Measurements from ENCODE around the gene CEP43.

The CEP43 gene, protein sequence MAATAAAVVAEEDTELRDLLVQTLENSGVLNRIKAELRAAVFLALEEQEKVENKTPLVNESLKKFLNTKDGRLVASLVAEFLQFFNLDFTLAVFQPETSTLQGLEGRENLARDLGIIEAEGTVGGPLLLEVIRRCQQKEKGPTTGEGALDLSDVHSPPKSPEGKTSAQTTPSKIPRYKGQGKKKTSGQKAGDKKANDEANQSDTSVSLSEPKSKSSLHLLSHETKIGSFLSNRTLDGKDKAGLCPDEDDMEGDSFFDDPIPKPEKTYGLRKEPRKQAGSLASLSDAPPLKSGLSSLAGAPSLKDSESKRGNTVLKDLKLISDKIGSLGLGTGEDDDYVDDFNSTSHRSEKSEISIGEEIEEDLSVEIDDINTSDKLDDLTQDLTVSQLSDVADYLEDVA

DNA sequence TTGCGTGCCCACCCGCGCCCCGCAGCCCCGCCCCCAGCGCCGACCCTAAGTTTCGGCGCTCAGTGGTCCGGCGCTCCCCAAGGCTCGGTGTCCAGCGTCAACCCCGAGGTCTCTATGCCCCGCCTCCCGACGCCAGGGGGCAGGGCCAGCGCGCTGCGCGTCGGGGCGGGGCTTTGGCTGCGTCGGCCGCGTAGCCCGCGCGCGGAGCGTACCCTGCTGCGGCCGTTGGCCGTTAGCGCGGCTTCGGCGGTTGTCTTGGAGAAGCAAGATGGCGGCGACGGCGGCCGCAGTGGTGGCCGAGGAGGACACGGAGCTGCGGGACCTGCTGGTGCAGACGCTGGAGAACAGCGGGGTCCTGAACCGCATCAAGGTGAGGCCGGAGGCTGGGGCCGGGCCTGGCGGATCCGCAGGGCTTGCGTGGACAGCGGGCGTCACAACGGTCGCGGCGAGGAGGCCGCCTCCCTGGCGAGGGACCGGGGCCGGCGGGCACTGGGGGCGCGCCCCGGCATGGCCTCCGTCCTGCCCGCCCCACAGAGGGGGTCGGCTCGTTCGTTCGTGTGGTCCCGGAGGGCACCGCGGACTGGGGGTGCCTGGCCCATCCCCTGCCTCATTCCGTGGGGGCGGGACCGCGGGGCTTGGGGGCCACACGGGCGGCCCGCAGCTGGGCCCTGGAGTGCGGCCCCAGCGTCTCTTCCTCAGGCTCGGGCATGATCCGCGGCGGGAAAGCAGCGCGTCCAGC lies at the start of gene CEP43:
TSS of gene CEP43 (plus strand) at position 253 of the 739 bp plus-strand sequence. CDS start at position 269, 16 bp downstream.
- peak; percentile 66 to 94 (median 76) for DNase-seq

DNA sequence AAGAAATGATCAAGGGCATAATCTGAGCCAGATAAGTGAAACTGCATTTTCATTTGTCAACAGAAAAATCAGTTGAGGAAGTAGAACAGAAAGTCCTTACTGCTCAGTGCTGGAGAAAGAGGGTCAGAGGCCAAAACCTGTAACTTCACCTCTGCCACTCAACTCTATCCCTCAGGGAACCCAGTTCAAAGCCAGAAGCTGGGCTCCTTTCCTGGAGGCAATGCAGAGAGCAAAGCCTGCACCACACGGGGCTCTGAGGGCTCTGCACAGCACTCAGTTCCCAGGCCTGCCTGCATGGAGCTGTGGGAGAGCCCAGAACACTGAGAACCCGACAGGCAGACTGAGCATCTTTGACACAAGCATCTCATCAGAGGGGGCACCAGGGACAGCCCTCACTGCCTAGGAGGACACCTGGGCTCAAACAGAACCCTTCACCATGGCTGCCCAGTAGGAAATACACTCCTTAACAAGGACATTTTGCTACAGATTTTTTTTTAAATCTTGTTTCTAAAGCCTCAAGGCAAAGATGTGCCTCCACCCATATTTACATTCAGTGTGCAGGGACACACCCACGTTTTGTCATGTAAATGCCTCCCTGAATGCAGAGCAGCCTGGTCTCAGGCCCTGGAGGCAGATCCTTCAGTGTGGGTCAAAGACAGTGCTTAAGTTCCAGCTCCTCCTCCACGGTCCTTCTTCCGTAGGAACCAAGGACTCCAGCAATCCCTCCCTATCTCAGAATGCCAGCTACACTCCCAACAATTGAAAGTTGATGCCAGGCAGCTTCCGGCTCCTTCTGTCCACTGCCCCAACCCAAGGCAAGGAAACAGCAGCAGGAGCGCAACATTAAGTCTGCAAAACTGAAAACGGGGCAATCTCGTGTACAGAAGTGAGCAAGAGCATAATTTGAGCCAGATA lies 49.4 kb upstream of the CEP43 start:
- DNase-seq, result peak in 2 of 6 experiments; percentile 14 to 60

DNA sequence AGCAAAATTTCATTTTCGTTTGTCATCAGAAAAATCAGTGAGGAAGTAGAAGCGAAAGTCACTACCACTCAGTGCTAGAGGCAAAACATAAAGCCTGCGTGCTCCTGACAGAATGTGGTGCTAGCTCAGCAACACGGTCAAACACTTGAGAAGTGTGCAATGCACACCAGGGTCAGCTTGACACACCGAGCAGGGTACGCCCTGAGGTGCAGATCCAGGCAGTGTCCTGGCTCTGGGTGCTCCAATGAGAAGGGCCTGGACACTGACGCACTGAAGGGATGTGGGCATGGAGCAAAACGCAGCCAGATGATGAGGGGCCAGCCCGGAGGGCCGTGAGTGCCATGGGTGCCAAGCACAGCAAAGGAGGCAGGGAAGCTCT lies 48.8 kb upstream of the CEP43 start:
- DNase-seq, result no peak

DNA sequence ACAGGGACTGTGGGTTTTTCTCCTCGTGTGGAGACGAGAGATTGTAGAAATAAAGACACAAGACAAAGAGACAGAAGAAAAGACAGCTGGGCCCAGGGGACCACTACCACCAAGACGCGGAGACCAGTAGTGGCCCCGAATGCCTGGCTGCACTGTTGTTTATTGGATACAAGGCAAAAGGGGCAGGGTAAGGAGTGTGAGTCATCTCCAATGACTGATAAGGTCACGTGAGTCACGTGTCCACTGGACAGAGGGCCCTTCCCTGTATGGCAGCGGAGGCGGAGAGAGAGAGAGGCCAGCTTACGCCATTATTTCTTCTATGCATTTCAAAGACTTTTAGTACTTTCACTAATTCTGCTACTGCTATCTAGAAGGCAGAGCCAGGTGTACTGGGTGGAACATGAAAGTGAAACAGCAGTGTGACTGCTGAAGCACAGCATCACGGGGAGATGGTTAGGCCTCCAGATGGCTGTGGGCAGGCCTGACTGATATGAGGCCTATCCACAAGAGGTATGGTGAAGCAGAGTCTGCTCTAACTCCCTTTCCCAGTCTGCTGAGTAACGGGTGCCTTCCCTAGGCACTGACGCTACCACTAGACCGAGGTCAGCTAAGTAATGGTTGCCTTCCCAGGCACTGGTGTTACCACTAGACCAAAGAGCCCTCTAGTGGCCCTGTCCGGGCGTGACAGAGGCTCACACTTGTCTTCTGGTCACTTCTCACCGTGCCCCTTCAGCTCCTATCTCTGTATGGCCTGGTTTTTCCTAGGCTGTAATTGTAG lies 48.1 kb upstream of the CEP43 start:
- DNase-seq, result peak; percentile 34 to 69 (median 46)

DNA sequence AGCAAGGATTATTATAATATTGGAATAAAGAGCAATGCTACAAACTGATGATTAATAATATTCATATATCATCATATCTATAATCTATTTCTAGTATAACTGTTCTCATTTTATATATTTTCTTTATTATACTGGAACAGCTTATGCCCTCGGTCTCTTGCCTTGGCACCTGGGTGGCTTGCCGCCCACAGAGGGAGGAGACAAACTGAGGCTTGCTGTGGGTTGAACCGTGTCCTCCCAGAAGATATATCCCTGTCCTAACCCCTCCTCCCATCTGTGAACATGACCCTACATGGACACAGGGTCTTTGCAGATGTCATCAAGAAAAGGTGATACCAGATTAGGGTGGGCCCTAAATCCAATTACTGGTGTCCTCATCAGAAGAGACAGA lies 47.5 kb upstream of the CEP43 start:
- DNase-seq, result no peak

DNA sequence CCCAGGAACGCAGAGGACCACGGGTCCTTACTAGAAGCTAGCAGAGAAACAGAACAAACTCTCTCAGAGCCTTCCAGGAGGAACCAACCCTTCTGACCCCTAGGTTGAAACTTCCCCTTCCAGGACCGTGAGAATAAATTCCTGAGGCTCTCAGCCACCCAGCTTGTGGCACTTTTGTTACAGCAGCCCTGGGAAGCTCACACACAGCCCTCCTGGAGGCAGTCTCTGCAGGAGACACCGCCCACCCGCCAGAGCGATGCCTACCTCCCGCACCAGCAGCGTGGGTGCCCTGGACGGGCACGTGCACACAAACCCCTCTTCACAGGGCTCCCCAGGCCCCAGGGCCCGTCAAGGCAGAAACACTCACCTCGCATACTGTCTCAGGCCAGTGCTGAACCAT lies 47.1 kb upstream of the CEP43 start:
- DNase-seq, result peak in 1 of 6 experiments; percentile 49

DNA sequence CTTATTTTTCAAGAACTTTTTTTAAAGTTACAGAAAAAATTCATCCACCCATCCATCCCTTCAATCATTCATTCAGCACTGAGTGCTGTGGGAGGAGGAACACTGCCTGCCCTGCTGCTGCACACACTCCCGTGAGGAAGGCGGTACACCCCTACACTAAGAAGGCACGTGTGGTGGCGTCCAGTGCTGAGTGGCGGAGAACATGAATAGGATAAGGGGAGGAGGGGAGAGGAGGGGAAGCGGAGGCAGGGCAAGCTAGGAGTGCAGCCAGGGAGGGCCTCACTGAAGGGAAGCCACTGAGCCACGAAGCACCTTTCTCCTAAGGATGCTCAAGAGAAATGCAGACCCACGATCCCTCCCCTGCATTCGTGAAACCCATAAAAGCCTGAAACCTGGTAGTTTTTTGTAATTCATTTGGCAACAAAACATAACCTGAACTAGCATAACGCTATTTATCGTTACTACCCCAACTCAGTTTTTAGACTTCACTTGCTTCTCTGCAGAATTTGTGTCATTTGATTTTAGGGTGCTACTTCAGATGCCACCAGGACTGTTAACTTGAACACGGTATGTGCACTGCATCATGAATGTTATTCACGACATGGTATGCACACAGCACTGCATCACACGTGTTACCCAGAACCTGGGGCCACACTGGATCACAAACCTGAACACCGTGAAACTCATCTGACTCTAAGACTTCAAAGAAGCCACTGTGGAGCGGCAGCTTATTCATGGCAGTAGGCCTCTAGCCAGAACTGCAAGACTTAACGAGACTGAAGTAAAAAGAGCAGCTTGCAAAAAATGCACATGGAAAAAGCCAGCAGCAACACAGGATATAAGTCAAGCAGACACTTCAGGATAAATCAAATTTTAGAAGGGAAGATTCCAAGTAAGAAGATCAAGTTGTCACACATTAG lies 46.4 kb upstream of the CEP43 start:
- peak; percentile 13 to 66 (median 34) for DNase-seq

DNA sequence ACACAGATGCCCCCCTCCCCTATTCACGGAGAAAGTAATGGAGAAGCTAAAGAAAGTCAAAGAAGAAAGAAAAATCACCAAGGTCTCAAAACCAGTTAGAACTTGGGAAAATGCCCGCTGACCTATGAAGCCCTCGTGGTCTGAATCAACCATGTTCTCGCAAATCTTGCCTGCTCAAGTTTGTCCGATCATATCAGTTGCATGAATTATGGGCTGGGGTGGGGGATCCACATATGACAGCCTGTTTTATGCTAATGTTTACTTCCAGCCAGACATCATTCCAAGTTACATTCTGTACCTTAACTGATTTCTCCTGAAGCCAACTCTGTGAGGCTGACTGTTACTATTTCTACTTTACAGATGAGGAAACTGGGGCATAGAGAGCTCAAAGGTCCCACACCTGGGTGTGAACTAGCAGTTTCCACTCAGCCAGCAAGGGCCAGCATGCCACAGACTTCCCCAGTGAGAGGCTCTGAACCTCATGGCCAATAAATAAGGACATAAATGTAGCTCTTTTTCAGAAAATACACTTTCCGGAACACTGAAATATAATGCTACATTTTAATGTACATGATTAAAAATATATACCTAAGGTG lies 45.0 kb upstream of the CEP43 start:
- no peak for DNase-seq

DNA sequence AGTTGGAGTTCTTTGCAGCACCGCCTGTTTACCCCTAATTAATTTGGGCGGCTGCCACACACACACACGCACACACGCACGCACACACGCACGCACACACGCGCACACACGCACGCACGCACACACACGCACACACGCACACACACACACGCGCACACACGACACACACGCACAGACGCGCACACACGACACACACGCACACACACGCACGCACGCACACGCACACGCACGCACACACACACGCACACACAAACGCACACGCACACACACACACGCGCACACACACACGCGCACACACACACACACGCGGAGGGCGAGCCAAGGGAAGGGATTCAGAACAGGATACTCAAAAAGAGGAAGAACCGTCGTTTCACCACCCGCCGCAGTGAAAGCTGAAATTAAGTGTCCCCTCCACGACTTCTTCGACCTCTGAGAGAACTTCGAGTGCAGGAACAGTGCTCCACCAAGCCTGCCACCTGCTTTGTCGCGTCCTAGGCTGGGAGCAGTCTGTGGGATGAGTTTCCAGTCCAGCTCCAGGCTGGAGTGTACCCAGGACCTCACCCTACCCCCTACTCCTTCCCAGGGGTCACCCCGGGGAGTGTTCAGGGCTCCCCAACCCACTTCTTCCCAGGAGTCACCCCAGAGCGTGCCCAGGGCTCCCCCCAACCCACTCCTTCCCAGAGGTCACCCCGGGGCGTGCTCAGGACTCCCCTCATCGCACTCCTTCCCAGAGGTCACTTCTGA lies 43.9 kb upstream of the CEP43 start:
- peak; percentile 22 to 72 (median 51) for DNase-seq

DNA sequence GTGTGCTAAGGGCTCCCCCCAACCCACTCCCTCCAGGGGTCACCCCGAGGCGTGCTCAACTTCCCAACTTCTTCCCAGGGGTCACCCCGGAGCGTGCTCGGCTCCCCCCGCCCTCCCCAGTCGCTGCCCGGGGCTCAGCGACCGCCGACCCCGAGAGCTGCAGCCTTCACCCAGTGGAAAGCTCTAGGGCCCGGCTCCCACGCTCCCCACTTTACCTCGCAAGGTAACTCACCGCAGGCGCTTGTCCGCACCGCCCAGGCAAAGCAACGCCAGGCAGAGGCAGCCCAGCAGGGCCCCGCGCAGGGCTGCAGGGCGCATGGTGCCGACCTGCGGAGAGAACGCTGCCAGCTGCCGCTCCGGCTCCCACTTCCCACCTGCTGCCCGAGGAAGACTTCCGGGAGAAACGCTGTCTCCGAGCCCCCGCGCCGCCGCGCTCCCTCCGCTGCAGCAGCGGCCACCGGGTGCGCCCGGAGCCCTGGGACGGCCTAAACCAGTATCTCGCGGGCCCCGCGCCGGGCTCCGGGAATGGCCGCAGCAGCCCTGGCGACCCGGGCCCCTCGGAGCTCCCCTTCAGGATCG lies 43.2 kb upstream of the CEP43 start:
- no peak for DNase-seq

DNA sequence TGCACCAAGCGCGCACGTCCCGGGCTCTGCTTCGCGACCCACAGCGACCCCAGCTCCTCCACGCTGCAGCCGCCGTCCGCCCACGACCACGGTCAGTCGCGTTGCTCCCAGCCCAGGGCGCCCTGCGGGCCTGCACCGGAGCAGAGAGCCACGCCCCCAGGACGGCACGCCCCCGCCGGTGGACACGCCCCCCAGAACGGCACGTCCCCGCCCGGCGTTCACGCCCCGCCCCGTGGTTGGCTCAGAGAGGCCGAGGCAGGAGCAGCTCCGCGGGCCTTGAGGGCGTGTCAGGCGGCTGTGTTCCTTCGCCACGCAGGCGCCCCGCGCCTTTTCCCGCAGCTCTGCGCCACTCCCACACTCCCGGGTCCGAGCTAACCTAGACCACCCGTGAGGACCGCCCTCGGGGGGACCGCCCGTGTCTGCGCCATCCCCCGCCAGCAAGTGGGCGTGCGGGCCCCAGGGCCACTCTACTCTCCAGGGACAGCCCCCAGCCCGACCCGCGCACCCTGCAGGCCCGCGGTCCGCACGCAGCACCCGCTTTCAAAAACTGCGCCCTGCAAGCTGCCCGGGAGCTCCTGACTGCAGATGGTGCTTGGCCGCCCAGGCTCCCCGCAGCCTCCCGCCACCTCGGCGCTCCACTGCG lies 42.6 kb upstream of the CEP43 start, which contains the start of gene RNASET2:
TSS of gene RNASET2 (minus strand) at position 107 of the 643 bp plus-strand sequence. CDS start 368 bp downstream, outside the sequence.
- peak; percentile 93 to 98 (median 98) for DNase-seq

DNA sequence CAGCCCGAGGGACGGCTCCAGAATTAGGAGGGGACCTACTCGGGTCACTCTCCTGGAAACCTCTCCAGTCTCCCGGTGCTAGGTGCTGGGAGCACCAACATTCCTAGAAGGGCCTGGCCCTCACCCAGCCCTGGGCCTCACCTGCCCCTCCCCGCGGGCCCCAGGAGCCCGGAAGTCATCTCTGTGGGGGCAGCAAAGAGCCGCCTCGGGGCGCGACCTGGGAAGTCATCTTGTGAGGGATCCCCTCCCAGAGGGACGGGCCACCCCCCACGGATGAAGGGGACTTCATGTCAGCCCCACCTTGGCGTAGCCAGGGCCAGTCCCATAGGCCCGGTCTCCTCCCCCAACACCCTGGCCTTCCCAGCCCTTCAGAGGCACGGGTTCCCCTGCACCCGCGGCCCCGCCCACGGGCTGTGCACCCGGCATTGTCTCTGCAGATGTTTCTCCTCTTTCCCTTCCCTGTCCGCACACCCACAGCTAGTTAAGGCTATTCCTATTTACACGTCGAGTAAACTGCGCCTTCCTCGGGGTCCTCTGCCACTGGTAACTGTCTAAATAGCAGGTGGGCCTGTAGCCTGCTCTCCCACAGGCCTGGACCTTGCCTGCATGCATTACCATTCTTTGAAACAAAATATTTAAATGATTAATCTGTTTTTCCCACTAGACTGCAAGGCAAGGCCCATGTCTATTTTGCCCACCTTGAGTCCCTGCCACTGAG lies 42.0 kb upstream of the CEP43 start:
- DNase-seq, result peak; percentile 25 to 66 (median 60)

DNA sequence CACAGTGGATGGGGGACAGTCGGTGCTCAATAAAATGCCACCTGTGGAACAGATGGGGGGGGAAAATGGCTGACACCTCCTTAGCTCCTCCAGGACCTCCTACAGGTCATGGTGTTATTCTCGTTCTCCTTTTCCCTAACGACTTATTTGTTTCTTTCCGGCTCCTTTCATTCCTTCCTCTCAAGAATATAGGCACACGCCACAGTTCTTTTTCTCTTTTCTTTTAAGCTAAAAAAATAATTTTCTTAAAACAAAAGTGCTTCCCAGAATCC lies 41.5 kb upstream of the CEP43 start:
- no peak for DNase-seq

DNA sequence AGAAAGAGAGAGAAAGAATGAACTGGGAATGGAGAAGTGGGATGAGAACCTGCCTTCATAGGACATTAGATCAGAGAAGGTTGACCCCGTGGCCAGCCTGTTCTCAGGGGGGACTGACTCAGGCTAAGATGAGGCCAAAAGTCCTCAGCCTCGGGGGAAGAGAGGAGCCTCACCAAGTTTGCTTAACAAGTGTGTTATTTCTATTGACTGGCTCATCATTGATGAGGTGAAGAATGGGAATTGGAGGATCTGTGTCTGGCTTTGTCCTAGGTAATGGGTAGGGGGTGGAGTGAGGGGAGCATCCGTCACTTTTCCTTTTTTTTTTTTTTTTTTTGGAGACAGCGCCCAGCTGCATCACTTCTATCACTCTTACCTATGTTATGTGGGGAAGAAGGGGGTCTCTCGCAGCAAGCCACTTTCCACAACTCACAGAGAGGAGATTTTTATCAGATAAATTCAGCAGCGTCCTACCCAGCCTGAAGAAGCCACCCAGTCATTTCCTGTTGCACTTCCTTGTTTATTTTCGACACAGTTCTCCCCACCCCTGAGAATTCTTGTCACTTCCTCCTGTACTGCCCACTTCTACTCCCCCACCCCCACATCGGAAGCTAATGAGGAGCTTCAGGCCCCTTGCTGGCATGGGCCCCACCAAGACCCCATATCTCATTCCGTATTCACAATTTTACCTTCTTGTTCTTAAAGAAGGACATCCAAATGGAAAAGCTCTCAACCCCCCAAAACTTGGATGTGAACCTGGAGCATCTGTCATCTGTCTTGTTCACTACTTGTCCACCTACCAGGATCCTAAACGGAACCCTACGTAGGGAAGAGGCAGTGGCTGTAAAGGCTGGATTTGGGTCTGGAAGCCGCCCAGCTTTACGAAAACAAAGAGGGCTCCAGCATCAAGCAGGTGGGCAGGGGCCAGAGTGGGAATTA lies 40.0 kb upstream of the CEP43 start:
- DNase-seq, result peak; percentile 25 to 76 (median 59)

DNA sequence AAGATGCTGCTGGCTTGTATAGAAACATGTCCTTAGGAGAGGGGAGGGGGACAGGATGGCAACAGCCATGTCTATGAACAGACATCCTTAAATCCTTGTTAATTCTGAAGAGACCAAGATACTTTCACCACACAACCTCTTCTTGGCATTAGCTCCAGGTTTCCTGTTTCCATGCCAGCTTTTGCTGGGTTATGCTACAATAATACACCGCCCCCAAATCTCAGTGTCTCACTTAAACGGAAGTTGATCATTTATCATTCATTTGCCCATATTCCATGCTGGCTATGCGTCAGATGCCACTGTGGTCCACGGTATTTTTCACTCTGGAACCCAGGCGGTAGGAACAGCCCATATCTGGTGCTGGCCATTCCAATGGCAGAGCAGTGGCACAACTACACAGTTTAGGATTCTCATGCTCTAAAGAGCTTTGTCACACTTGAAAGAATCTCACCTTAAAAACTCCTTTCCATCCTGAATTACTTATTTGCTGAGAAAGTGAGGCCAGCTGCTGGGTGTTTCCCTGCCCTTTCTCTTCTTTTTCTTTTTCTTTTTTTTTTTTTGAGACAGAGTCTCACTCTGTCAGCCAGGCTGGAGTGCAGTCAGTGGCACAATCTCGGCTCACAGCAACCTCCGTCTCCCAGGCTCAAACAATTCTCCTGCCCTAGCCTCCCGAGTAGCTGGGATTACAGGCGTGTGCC lies 39.1 kb upstream of the CEP43 start:
- DNase-seq, result peak in 1 of 6 experiments; percentile 32

DNA sequence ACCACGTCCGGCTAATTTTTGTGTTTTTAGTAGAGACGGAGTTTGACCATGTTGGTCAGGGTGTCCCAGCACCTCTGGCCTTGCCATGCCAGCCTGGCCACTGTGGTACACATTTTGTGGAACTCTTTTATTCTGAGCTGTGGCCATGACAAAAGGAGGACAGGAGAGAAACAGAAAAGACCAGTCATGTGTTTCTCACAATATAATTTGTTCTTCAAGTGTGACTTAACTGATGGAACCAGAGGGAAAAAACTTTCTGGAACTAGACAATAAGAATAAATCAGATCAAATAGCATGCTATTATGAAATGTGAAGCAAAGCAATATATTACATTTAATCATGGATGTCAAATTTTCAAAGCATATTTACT lies 38.6 kb upstream of the CEP43 start:
- DNase-seq, result no peak

DNA sequence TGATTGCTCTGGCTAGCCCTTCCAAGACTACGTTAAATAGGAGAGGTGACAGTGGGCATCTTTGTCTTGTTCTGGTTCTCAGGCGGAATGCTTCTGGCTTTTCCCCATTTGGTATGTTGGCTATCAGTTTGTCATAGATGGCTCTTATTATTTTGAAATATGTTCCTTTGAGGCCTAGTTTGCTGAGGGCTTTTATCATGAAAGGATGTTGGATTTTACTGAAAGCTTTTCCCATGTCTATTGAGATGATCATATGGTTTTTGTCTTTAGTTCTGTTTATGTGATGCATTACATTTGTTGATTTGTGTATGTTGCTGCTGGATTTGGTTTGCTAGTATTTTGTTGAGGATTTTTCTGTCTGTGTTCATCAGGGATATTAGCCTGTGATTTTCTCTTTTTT lies 32.9 kb upstream of the CEP43 start:
- no peak for DNase-seq

All from stimulated activated naive CD4-positive, alpha-beta T cell (primary cell).